Spleen (tissue), 11 donors: ENCODE data around the gene SYNM. TPM values are rescaled to one million over a fixed set of nuclear protein-coding genes. Genes with fewer than 3 reads are reported as not detected.

Source experiments
- DNase-seq: peaks from one replicate; pipeline ENCODE4 v3.0.0-alpha.2; 2020
- H3K27ac ChIP-seq, 8 donors: fragments of 200-600 bp; sonication (generic) in 7 of 8; 1 replicate in 4 of 8; 2 replicates in 4 of 8; pipeline versions ENCODE4 v1.5.0 to v1.8.0; 2016 to 2021; ENCODE audit warnings: inconsistent platforms in 4 of 8, mild to moderate bottlenecking in 4 of 8, moderate library complexity in 1 of 8
- H3K27me3 ChIP-seq, 7 donors: fragments of 200-600 bp; sonication (generic) in 6 of 7; replicated peaks in 1 of 7; 1 replicate in 4 of 7; 2 replicates in 3 of 7; pipeline versions ENCODE4 v1.5.0 to v1.8.0; 2016 to 2021; ENCODE audit warnings: inconsistent platforms in 3 of 7, mild to moderate bottlenecking in 1 of 7
- H3K36me3 ChIP-seq, 6 donors: fragments of 200-600 bp; sonication (generic) in 5 of 6; 1 replicate in 4 of 6; 2 replicates in 2 of 6; pipeline versions ENCODE4 v1.5.0 to v1.8.0; 2016 to 2021; ENCODE audit warnings: inconsistent platforms in 2 of 6
- H3K4me1 ChIP-seq, 6 donors: fragments of 200-600 bp; sonication (generic) in 5 of 6; 1 replicate in 3 of 6; 2 replicates in 3 of 6; pipeline versions ENCODE4 v1.5.0 to v1.8.0; 2016 to 2021; ENCODE audit warnings: inconsistent platforms in 3 of 6
- H3K4me3 ChIP-seq, 8 donors: fragments of 200-600 bp; sonication (generic) in 7 of 8; 1 replicate in 4 of 8; 2 replicates in 4 of 8; pipeline versions ENCODE4 v1.5.0 to v1.8.0; 2016 to 2021; ENCODE audit warnings: inconsistent platforms in 4 of 8, mild to moderate bottlenecking in 4 of 8, moderate library complexity in 2 of 8
- H3K9me3 ChIP-seq, 8 donors: fragments of 200-600 bp; sonication (generic) in 7 of 8; 1 replicate in 4 of 8; 2 replicates in 4 of 8; pipeline versions ENCODE4 v1.5.0 to v1.8.0; 2016 to 2021; ENCODE audit warnings: inconsistent platforms in 4 of 8
- POLR2A ChIP-seq, 3 donors: fragments of 450-650 bp; IDR thresholded peaks; one replicate each; pipeline ENCODE4 v1.5.1; 2017; ENCODE audit warnings: antibody characterized with exemption in 3 of 3, mild to moderate bottlenecking in 1 of 3
- POLR2AphosphoS5 ChIP-seq, 3 donors: sonication (generic); formaldehyde crosslinking; IDR thresholded peaks; one replicate each; pipeline ENCODE4 v1.5.1; 2017; ENCODE audit warnings: antibody characterized with exemption in 3 of 3
- WGBS, 5 donors: extraction: QIAGEN DNeasy Blood & Tissue Kit in 3 of 5; methylation state at CpG; one replicate each; pipeline versions ENCODE4 v1.1.5 to v1.1.7; 2013 to 2018; 5-methylcytosine and 5-hydroxymethylcytosine counted together
- intact Hi-C: fragments of 100-400 bp; cut with DNase I; formaldehyde crosslinking; loops from one replicate; pipeline ENCODE4 v1.15.0; 2023; ENCODE audit warnings: low total_unique reads
- polyA plus RNA-seq, 3 donors: library from polyadenylated mRNA; stranded (reverse); fragments of 200-250 nt; gene quantifications; one replicate each; pipeline ENCODE4 v1.2.1, GENCODE V29; 2013
- total RNA-seq, 7 donors: library from RNA; depleted of rRNA in 3 of 7; stranded (reverse); fragments of >200 nt in 3 of 7; fragmentation: NEBNext Ultra II Directional in 4 of 7; extraction: Animal tissue kit (Norgen Biotek cat#: 25700) in 4 of 7; gene quantifications; one replicate each; pipeline versions ENCODE4 v1.1.0 to v1.2.1, GENCODE V29; 2016 to 2021
- TF ChIP-seq, protein P1 (sequence below), 11 experiments: fragments of 200-600 bp in 7 of 11; fragments of 450-650 bp in 4 of 11; sonication (generic) in 4 of 11; IDR thresholded peaks in 8 of 11; conservative IDR thresholded peaks in 3 of 11; 1 replicate in 7 of 11; 2 replicates in 4 of 11; pipeline versions ENCODE4 v1.4.0 to v1.8.0; 2016 to 2021; ENCODE audit warnings: antibody characterized with exemption in 11 of 11, inconsistent platforms in 4 of 11, mild to moderate bottlenecking in 1 of 11
- donor health status: healthy with polysubstance abuse.
- donor health status: DM: no; HTN: no; CAD: no; lungs with moderate emphysema.
- donor health status: DM: no; HTN: no; CAD: no.
- donor health status: Bipolar disorder and iron deficiency.
- donor health status: healthy.
- donor health status: DM: no; HTN: no; CAD: no.
- donor health status: DM: yes; HTN: yes; CAD: no.

Gene SYNM
- total and polyA plus RNA-seq, 10 donors, result 3.3 to 10.7 (median 4.1) TPM

DNA sequence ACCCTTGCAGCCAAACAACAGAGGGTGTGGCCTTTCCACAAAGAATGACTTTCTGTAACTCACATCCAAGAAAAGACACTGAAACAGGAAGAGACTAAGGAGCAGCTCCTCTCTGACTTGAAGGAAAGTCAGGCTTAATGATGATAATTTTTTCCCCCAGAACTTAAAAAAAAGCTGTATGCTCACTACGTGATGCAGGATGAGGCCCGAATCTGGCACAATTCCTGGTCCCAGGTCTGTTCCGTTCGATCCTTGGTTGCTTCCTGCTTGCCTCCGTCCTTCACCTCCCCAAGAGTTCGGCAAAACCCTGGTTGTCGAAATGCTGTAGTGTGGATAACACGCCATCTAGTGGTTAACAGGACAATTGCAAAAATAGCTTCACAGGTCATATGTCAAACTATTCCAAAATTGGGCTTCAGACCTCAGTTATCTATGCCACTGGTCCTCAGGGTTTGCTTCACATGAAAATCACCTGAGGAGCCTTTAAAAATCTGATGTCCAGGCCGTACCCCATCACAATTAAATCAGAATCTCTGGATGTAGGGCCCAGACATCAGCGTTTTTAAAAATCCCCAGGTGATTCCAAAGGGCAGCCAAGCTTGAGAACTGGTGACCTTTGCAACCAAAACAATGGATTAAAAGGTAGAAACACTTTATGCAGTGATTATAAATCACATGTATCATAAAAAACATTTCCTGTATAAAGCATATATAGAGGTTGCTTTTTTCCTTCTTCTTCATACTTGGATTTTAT, 28.1 kb upstream of the SYNM start:
- intact Hi-C loops, result loop anchor here (10.0 kb wide), 2 partner anchors 302 to 562 kb away; no protein-coding TSS in a partner anchor
- peak overlapping the region in 6 of 8 donors; percentile 19 to 62 (median 28) for H3K4me3 ChIP-seq
- H3K27me3 ChIP-seq, result peaks cover 0 to 10% (median 0%) of the 10 kb centered on the region in 7 donors
- H3K9me3 ChIP-seq, result no peaks in the 10 kb centered on the region
- TF ChIP-seq, protein P1, sequence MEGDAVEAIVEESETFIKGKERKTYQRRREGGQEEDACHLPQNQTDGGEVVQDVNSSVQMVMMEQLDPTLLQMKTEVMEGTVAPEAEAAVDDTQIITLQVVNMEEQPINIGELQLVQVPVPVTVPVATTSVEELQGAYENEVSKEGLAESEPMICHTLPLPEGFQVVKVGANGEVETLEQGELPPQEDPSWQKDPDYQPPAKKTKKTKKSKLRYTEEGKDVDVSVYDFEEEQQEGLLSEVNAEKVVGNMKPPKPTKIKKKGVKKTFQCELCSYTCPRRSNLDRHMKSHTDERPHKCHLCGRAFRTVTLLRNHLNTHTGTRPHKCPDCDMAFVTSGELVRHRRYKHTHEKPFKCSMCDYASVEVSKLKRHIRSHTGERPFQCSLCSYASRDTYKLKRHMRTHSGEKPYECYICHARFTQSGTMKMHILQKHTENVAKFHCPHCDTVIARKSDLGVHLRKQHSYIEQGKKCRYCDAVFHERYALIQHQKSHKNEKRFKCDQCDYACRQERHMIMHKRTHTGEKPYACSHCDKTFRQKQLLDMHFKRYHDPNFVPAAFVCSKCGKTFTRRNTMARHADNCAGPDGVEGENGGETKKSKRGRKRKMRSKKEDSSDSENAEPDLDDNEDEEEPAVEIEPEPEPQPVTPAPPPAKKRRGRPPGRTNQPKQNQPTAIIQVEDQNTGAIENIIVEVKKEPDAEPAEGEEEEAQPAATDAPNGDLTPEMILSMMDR (IDR thresholded peaks at IDR 0.05 in 8 of 11, conservative IDR thresholded peaks at IDR 0.05 in 3 of 11), result peak; percentile 62 to 90 (median 86)
- no peak for TF ChIP-seq POLR2A (IDR thresholded peaks at IDR 0.05)
- TF ChIP-seq POLR2AphosphoS5 (IDR thresholded peaks at IDR 0.05), result peak in 1 of 3 donors; percentile 53
- no peak for DNase-seq
- WGBS, 5 donors, result 7 to 10% (median 8%) methylated on average over 10 of the region's 10 CpGs
- H3K4me1 ChIP-seq, result peaks cover 0 to 9% (median 8%) of the 10 kb centered on the region in 6 donors
- H3K27ac ChIP-seq, result peak overlapping the region in 3 of 8 donors; percentile 11 to 53 (median 22)
- no peaks in the 10 kb centered on the region for H3K36me3 ChIP-seq

GRCh38 chr15:99082798-99083197, 22.1 kb upstream of the SYNM start:
- TF ChIP-seq POLR2AphosphoS5 (IDR thresholded peaks at IDR 0.05), result no peak
- TF ChIP-seq, protein P1 (IDR thresholded peaks at IDR 0.05 in 8 of 11, conservative IDR thresholded peaks at IDR 0.05 in 3 of 11), result no peak
- TF ChIP-seq POLR2A (IDR thresholded peaks at IDR 0.05), result no peak
- intact Hi-C loops, result no loop called here
- no peak overlapping the region for H3K4me3 ChIP-seq
- H3K9me3 ChIP-seq, result peaks cover 0 to 10% (median 5%) of the 10 kb centered on the region in 8 donors
- H3K4me1 ChIP-seq, result no peaks in the 10 kb centered on the region
- H3K27me3 ChIP-seq, result peaks cover 0 to 12% (median 0%) of the 10 kb centered on the region in 7 donors
- whole genome bisulfite sequencing, 5 donors, result 68 to 86% (median 70%) methylated on average over 1 of the region's 1 CpG
- DNase-seq, result no peak
- H3K36me3 ChIP-seq, result no peaks in the 10 kb centered on the region
- H3K27ac ChIP-seq, result no peak overlapping the region

- Histone ChIP-seq H3K27ac (no peak overlapping the region), H3K9me3 (peaks cover 0 to 10% (median 5%) of the 10 kb centered on the region in 8 donors), H3K27me3 (peaks cover 0 to 12% (median 0%) of the 10 kb centered on the region in 7 donors), H3K4me3 (no peak overlapping the region), H3K4me1 (peaks cover 0 to 4% (median 0%) of the 10 kb centered on the region in 6 donors), H3K36me3 (no peaks in the 10 kb centered on the region)
- 92 to 96% (median 92%) methylated on average over 10 of the region's 10 CpGs for WGBS, 5 donors
- intact Hi-C loops, result no loop called here
- TF ChIP-seq, protein P1 (IDR thresholded peaks at IDR 0.05 in 8 of 11, conservative IDR thresholded peaks at IDR 0.05 in 3 of 11), result no peak
- TF ChIP-seq POLR2A (IDR thresholded peaks at IDR 0.05) (no peak), POLR2AphosphoS5 (IDR thresholded peaks at IDR 0.05) (no peak)
- DNase-seq, result no peak
Observed at GRCh38 chr15:99084965-99085364, 19.9 kb upstream of the SYNM start.
